ENCODE results near the gene PDZD7.

The PDZD7 gene

DNA sequence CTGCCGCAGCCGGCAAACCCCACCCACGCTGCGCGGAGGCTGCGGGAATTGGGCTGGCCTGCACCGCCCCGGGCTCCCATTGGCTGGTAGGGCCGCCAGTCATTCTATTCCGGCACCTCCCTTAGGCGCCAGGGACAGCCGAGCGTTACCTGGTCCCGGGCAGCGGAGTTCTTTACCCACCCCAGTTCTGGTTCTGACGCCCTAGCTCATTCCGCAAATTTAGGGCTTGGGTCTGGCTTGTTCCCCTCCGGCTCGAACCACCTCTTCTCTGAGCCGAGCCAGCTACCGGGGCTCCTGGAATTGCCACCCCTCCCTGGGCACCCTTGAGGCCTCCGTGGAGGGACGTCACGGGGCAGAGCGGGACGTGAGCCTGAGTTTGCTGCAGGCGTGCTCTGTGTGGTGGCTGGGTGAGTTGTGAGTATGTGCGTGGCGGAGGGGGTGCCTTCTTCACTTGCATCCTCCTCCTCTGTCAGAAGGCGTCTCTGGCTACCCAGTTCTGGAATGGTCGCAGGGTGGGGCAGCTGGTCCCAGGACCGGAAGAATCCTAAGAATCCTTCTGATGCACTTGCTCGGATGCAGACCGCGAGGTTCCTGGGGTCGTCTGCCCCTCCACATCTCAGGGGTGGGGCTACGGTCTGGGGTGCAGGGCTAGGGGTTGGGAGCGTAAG is at the start of gene PDZD7, which contains the start of gene SFXN3:
Gene PDZD7 (minus strand): TSS at position 2 of the 668 bp plus-strand sequence. CDS start 910 bp downstream, outside the sequence.
Gene SFXN3 (plus strand): TSS at position 107 of the 668 bp plus-strand sequence. CDS start 3,461 bp downstream, outside the sequence.
- peak within 1 kb of the TSS; percentile 86 for H3K4me3 ChIP-seq (ENCODE audit: control insufficient read depth, low read depth, low read length)
- peak; percentile 88 for DNase-seq (ENCODE audit: low read depth)

DNA sequence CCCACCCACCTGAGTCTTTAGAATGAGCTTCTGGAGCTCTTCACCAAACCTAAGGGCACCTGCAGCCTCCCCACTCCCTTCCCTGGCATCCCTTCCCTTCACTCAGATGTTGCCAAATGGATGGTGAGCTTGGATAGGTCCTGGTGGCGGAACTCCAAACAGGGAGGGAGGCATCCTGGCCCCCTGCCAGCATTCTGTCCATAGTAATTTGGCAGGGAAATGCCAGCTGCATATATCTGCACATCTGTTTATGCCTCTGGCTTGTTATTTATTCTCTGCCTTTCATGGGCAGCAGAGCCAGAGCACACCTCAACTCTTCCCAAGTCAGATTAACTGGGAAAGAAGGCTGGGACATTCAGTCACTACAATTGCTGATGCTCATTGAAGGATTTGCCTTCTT is 48.9 kb upstream of the PDZD7 start:
- no peak overlapping the region for H3K4me3 ChIP-seq (ENCODE audit: control insufficient read depth, low read depth, low read length)
- TF ChIP-seq, protein P1, sequence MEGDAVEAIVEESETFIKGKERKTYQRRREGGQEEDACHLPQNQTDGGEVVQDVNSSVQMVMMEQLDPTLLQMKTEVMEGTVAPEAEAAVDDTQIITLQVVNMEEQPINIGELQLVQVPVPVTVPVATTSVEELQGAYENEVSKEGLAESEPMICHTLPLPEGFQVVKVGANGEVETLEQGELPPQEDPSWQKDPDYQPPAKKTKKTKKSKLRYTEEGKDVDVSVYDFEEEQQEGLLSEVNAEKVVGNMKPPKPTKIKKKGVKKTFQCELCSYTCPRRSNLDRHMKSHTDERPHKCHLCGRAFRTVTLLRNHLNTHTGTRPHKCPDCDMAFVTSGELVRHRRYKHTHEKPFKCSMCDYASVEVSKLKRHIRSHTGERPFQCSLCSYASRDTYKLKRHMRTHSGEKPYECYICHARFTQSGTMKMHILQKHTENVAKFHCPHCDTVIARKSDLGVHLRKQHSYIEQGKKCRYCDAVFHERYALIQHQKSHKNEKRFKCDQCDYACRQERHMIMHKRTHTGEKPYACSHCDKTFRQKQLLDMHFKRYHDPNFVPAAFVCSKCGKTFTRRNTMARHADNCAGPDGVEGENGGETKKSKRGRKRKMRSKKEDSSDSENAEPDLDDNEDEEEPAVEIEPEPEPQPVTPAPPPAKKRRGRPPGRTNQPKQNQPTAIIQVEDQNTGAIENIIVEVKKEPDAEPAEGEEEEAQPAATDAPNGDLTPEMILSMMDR (conservative IDR thresholded peaks at IDR 0.05; ENCODE audit: control insufficient read depth, insufficient read depth, low read depth, low read length), result no peak
- DNase-seq (ENCODE audit: low read depth), result no peak

More for the DNA sequence above, at the start of gene PDZD7, which contains the start of gene SFXN3:
- TF ChIP-seq, protein P1 (conservative IDR thresholded peaks at IDR 0.05; ENCODE audit: control insufficient read depth, insufficient read depth, low read depth, low read length), result no peak

GRCh38 chr10:101076630-101077029 is 45.7 kb upstream of the PDZD7 start:
- DNase-seq (ENCODE audit: low read depth), result no peak
- TF ChIP-seq, protein P1 (conservative IDR thresholded peaks at IDR 0.05; ENCODE audit: control insufficient read depth, insufficient read depth, low read depth, low read length), result no peak
- H3K4me3 ChIP-seq (ENCODE audit: control insufficient read depth, low read depth, low read length), result no peak overlapping the region

GRCh38 chr10:101075775-101076174 is 44.8 kb upstream of the PDZD7 start:
- TF ChIP-seq, protein P1 (conservative IDR thresholded peaks at IDR 0.05; ENCODE audit: control insufficient read depth, insufficient read depth, low read depth, low read length), result no peak
- DNase-seq (ENCODE audit: low read depth), result no peak
- H3K4me3 ChIP-seq (ENCODE audit: control insufficient read depth, low read depth, low read length), result no peak overlapping the region

GRCh38 chr10:101073631-101074030 is 42.7 kb upstream of the PDZD7 start:
- no peak for DNase-seq (ENCODE audit: low read depth)
- no peak overlapping the region for H3K4me3 ChIP-seq (ENCODE audit: control insufficient read depth, low read depth, low read length)
- TF ChIP-seq, protein P1 (conservative IDR thresholded peaks at IDR 0.05; ENCODE audit: control insufficient read depth, insufficient read depth, low read depth, low read length), result no peak

- TF ChIP-seq, protein P1 (conservative IDR thresholded peaks at IDR 0.05; ENCODE audit: control insufficient read depth, insufficient read depth, low read depth, low read length), result no peak
- DNase-seq (ENCODE audit: low read depth), result no peak
- no peak overlapping the region for H3K4me3 ChIP-seq (ENCODE audit: control insufficient read depth, low read depth, low read length)
Observed at GRCh38 chr10:101072923-101073322, 42.0 kb upstream of the PDZD7 start.
